ENCODE data around the gene ZFP92. TPM values are rescaled to one million over a fixed set of nuclear protein-coding genes. Genes with fewer than 3 reads are reported as not detected.

ZFP92 gene
- total RNA-seq, 1 donor from 2014 or later = 0.06 TPM

GRCh38 chrX:153416781-153417450, 5.6 kb downstream of the ZFP92 start:
- H3K4me3 ChIP-seq (ENCODE audit: low read depth, low read length) = no peak overlapping the region
- TF ChIP-seq CTCF (conservative IDR thresholded peaks at IDR 0.05; ENCODE audit: low read depth, low read length) = no peak
- DNase-seq (ENCODE audit: low read depth) = no peak

GRCh38 chrX:153417637-153418036, 6.4 kb downstream of the ZFP92 start:
- no peak for TF ChIP-seq CTCF (conservative IDR thresholded peaks at IDR 0.05; ENCODE audit: low read depth, low read length)
- no peak overlapping the region for H3K4me3 ChIP-seq (ENCODE audit: low read depth, low read length)
- no peak for DNase-seq (ENCODE audit: low read depth)

- TF ChIP-seq CTCF (conservative IDR thresholded peaks at IDR 0.05; ENCODE audit: low read depth, low read length) = no peak
- no peak for DNase-seq (ENCODE audit: low read depth)
- H3K4me3 ChIP-seq (ENCODE audit: low read depth, low read length) = no peak overlapping the region
Measured at GRCh38 chrX:153420851-153421599, 9.8 kb downstream of the ZFP92 start.

- no peak for TF ChIP-seq CTCF (conservative IDR thresholded peaks at IDR 0.05; ENCODE audit: low read depth, low read length)
- H3K4me3 ChIP-seq (ENCODE audit: low read depth, low read length) = no peak overlapping the region
- DNase-seq (ENCODE audit: low read depth) = no peak
Measured at GRCh38 chrX:153421856-153422255, 10.6 kb downstream of the ZFP92 start.

- DNase-seq (ENCODE audit: low read depth) = no peak
- TF ChIP-seq CTCF (conservative IDR thresholded peaks at IDR 0.05; ENCODE audit: low read depth, low read length) = no peak
- H3K4me3 ChIP-seq (ENCODE audit: low read depth, low read length) = no peak overlapping the region
Measured at GRCh38 chrX:153423652-153424051, 12.4 kb downstream of the ZFP92 start.

GRCh38 chrX:153426204-153426603, 14.9 kb downstream of the ZFP92 start:
- no peak overlapping the region for H3K4me3 ChIP-seq (ENCODE audit: low read depth, low read length)
- no peak for TF ChIP-seq CTCF (conservative IDR thresholded peaks at IDR 0.05; ENCODE audit: low read depth, low read length)
- DNase-seq (ENCODE audit: low read depth) = no peak

All from epithelial cell of proximal tubule (primary cell).